GM18502 (cell line): ENCODE data around the gene MRTFB.
A peak's percentile ranks its signal among the peaks of the same experiment; 100 is the strongest.
"Not testable (repeated sequence)": the region's sequence is repeated elsewhere in the genome, so short reads cannot be mapped to it uniquely, and the experiment has no call there.

Experiments used
- ATAC-seq: cut with Tn5 transposase; IDR thresholded peaks from one replicate; pipeline ENCODE4 v1.9.1; 2021; ENCODE audit warnings: mild to moderate bottlenecking; ENCODE audit not compliant: unreplicated experiment, poor library complexity

Gene MRTFB

GRCh38 chr16:14180481-14180944 lies 109.4 kb downstream of the MRTFB start:
- no peak for ATAC-seq

GRCh38 chr16:14181371-14182050 lies 110.4 kb downstream of the MRTFB start:
- ATAC-seq, result no peak

- ATAC-seq, result no peak
These were observed 111.9 kb downstream of the MRTFB start for GRCh38 chr16:14182999-14183398.

- not testable (repeated sequence) for ATAC-seq
These were observed 112.8 kb downstream of the MRTFB start for GRCh38 chr16:14183962-14184361.

- no peak for ATAC-seq
These were observed 115.1 kb downstream of the MRTFB start for GRCh38 chr16:14186007-14186794.

- ATAC-seq, result no peak
These were observed 115.7 kb downstream of the MRTFB start for GRCh38 chr16:14186795-14187221.

GRCh38 chr16:14187517-14188338 lies 116.6 kb downstream of the MRTFB start:
- ATAC-seq, result no peak

- ATAC-seq, result peak; percentile 93
These were observed 122.3 kb downstream of the MRTFB start for GRCh38 chr16:14193316-14193871.

- no peak for ATAC-seq
These were observed 123.6 kb downstream of the MRTFB start for GRCh38 chr16:14194721-14195120.

GRCh38 chr16:14196011-14196410 lies 124.9 kb downstream of the MRTFB start:
- no peak for ATAC-seq

- ATAC-seq, result no peak
These were observed 125.4 kb downstream of the MRTFB start for GRCh38 chr16:14196539-14196938.

- ATAC-seq, result no peak
These were observed 126.9 kb downstream of the MRTFB start for GRCh38 chr16:14198012-14198411.

GRCh38 chr16:14198572-14198971 lies 127.5 kb downstream of the MRTFB start:
- ATAC-seq, result no peak

- no peak for ATAC-seq
These were observed 128.1 kb downstream of the MRTFB start for GRCh38 chr16:14199199-14199598.

- ATAC-seq, result no peak
These were observed 128.5 kb downstream of the MRTFB start for GRCh38 chr16:14199624-14200023.

GRCh38 chr16:14202095-14202494 lies 131.0 kb downstream of the MRTFB start:
- no peak for ATAC-seq

- ATAC-seq, result peak; percentile 43
These were observed 131.6 kb downstream of the MRTFB start for GRCh38 chr16:14202697-14203096.

GRCh38 chr16:14203166-14203565 lies 132.0 kb downstream of the MRTFB start:
- no peak for ATAC-seq

- ATAC-seq, result no peak
These were observed 134.5 kb downstream of the MRTFB start for GRCh38 chr16:14205666-14206065.

GRCh38 chr16:14211856-14212543 lies 140.9 kb downstream of the MRTFB start:
- ATAC-seq, result no peak
